ENCODE data around the gene TRPM7.
"Not testable (repeated sequence)": the region's sequence is repeated elsewhere in the genome, so short reads cannot be mapped to it uniquely, and the experiment has no call there.

TRPM7 gene

GRCh38 chr15:50702762-50703334 is 16.3 kb upstream of the TRPM7 start:
- H3K4me3 ChIP-seq (ENCODE audit: insufficient read length, low read depth): no peak overlapping the region
- no peak for DNase-seq (ENCODE audit: low read depth, low spot score)
- no peaks in the 10 kb centered on the region for H3K36me3 ChIP-seq (ENCODE audit: insufficient read depth, insufficient read length, low read length)
- H3K9me3 ChIP-seq (ENCODE audit: insufficient read depth, low read length): no peaks in the 10 kb centered on the region
- H3K4me1 ChIP-seq (ENCODE audit: insufficient read depth, insufficient read length): no peaks in the 10 kb centered on the region
- no peaks in the 10 kb centered on the region for H3K27me3 ChIP-seq (ENCODE audit: insufficient read depth, insufficient read length)
- H3K9ac ChIP-seq (ENCODE audit: insufficient read length, low read depth): no peak overlapping the region
- TF ChIP-seq ZNF274 (IDR thresholded peaks at IDR 0.05; ENCODE audit: low read depth, low read length) (no peak), SUZ12 (IDR thresholded peaks at IDR 0.05; ENCODE audit: extremely low read depth, insufficient read depth, insufficient read length) (no peak), YY1 (IDR thresholded peaks at IDR 0.05; ENCODE audit: insufficient read depth, insufficient read length) (no peak)

GRCh38 chr15:50698101-50698500 is 11.5 kb upstream of the TRPM7 start:
- no peak for DNase-seq (ENCODE audit: low read depth, low spot score)
- Histone ChIP-seq H3K36me3 (ENCODE audit: insufficient read depth, insufficient read length, low read length) (no peaks in the 10 kb centered on the region), H3K4me3 (ENCODE audit: insufficient read length, low read depth) (no peak overlapping the region), H3K9ac (ENCODE audit: insufficient read length, low read depth) (no peak overlapping the region), H3K4me1 (ENCODE audit: insufficient read depth, insufficient read length) (no peaks in the 10 kb centered on the region), H3K27me3 (ENCODE audit: insufficient read depth, insufficient read length) (no peaks in the 10 kb centered on the region), H3K9me3 (ENCODE audit: insufficient read depth, low read length) (no peaks in the 10 kb centered on the region)
- TF ChIP-seq SUZ12 (IDR thresholded peaks at IDR 0.05; ENCODE audit: extremely low read depth, insufficient read depth, insufficient read length) (no peak), YY1 (IDR thresholded peaks at IDR 0.05; ENCODE audit: insufficient read depth, insufficient read length) (no peak), ZNF274 (IDR thresholded peaks at IDR 0.05; ENCODE audit: low read depth, low read length) (no peak)

- DNase-seq (ENCODE audit: low read depth, low spot score): no peak
- no peaks in the 10 kb centered on the region for H3K4me1 ChIP-seq (ENCODE audit: insufficient read depth, insufficient read length)
- no peak overlapping the region for H3K4me3 ChIP-seq (ENCODE audit: insufficient read length, low read depth)
- H3K36me3 ChIP-seq (ENCODE audit: insufficient read depth, insufficient read length, low read length): no peaks in the 10 kb centered on the region
- no peak overlapping the region for H3K9ac ChIP-seq (ENCODE audit: insufficient read length, low read depth)
- H3K27me3 ChIP-seq (ENCODE audit: insufficient read depth, insufficient read length): no peaks in the 10 kb centered on the region
- no peaks in the 10 kb centered on the region for H3K9me3 ChIP-seq (ENCODE audit: insufficient read depth, low read length)
- no peak for TF ChIP-seq ZNF274 (IDR thresholded peaks at IDR 0.05; ENCODE audit: low read depth, low read length)
- TF ChIP-seq YY1 (IDR thresholded peaks at IDR 0.05; ENCODE audit: insufficient read depth, insufficient read length): no peak
- TF ChIP-seq SUZ12 (IDR thresholded peaks at IDR 0.05; ENCODE audit: extremely low read depth, insufficient read depth, insufficient read length): no peak
Observed at GRCh38 chr15:50697109-50697797, 10.7 kb upstream of the TRPM7 start.

GRCh38 chr15:50694634-50695165 is 8.1 kb upstream of the TRPM7 start:
- not testable (repeated sequence) for H3K36me3 ChIP-seq (ENCODE audit: insufficient read depth, insufficient read length, low read length); DNase-seq (ENCODE audit: low read depth, low spot score); H3K4me1 ChIP-seq (ENCODE audit: insufficient read depth, insufficient read length); H3K27me3 ChIP-seq (ENCODE audit: insufficient read depth, insufficient read length); H3K4me3 ChIP-seq (ENCODE audit: insufficient read length, low read depth); H3K9me3 ChIP-seq (ENCODE audit: insufficient read depth, low read length); H3K9ac ChIP-seq (ENCODE audit: insufficient read length, low read depth)

GRCh38 chr15:50687302-50687902 is 805 bp upstream of the TRPM7 start:
- DNase-seq (ENCODE audit: low read depth, low spot score): peak; percentile 2

GRCh38 chr15:50685976-50686468 is 575 bp downstream of the TRPM7 start:
- TF ChIP-seq ZNF274 (IDR thresholded peaks at IDR 0.05; ENCODE audit: low read depth, low read length): no peak
- TF ChIP-seq YY1 (IDR thresholded peaks at IDR 0.05; ENCODE audit: insufficient read depth, insufficient read length): no peak
- no peak for TF ChIP-seq SUZ12 (IDR thresholded peaks at IDR 0.05; ENCODE audit: extremely low read depth, insufficient read depth, insufficient read length)
- H3K9ac ChIP-seq (ENCODE audit: insufficient read length, low read depth): peak overlapping the region; percentile 89
- peak overlapping the region; percentile 89 for H3K4me3 ChIP-seq (ENCODE audit: insufficient read length, low read depth)
- peaks cover 15% of the 10 kb centered on the region for H3K36me3 ChIP-seq (ENCODE audit: insufficient read depth, insufficient read length, low read length)
- H3K9me3 ChIP-seq (ENCODE audit: insufficient read depth, low read length): no peaks in the 10 kb centered on the region
- peak; percentile 44 for DNase-seq (ENCODE audit: low read depth, low spot score)
- H3K4me1 ChIP-seq (ENCODE audit: insufficient read depth, insufficient read length): no peaks in the 10 kb centered on the region
- no peaks in the 10 kb centered on the region for H3K27me3 ChIP-seq (ENCODE audit: insufficient read depth, insufficient read length)

More at GRCh38 chr15:50687302-50687902, 805 bp upstream of the TRPM7 start:
- Histone ChIP-seq H3K4me1 (ENCODE audit: insufficient read depth, insufficient read length) (no peaks in the 10 kb centered on the region), H3K27me3 (ENCODE audit: insufficient read depth, insufficient read length) (no peaks in the 10 kb centered on the region), H3K9ac (ENCODE audit: insufficient read length, low read depth) (peak overlapping the region; percentile 89), H3K4me3 (ENCODE audit: insufficient read length, low read depth) (peak overlapping the region; percentile 89), H3K9me3 (ENCODE audit: insufficient read depth, low read length) (no peaks in the 10 kb centered on the region), H3K36me3 (ENCODE audit: insufficient read depth, insufficient read length, low read length) (peaks cover 15% of the 10 kb centered on the region)
- no peak for TF ChIP-seq ZNF274 (IDR thresholded peaks at IDR 0.05; ENCODE audit: low read depth, low read length)
- TF ChIP-seq YY1 (IDR thresholded peaks at IDR 0.05; ENCODE audit: insufficient read depth, insufficient read length): no peak
- TF ChIP-seq SUZ12 (IDR thresholded peaks at IDR 0.05; ENCODE audit: extremely low read depth, insufficient read depth, insufficient read length): no peak
